DND-41 (cell line): ENCODE data around the gene TTC4.

Experiments used
- EZH2 ChIP-seq: IDR thresholded peaks from 3 replicates; pipeline ENCODE4 v1.6.1; 2012; ENCODE audit warnings: borderline replicate concordance, low read depth, mild to moderate bottlenecking, moderate library complexity, low read length, inconsistent platforms; ENCODE audit not compliant: severe bottlenecking
- TF ChIP-seq, protein P1 (sequence below): IDR thresholded peaks from 2 replicates; pipeline ENCODE4 v1.5.1; 2012; ENCODE audit warnings: borderline replicate concordance, low read length, moderate library complexity, mild to moderate bottlenecking; ENCODE audit not compliant: poor library complexity, severe bottlenecking; ENCODE audit errors: extremely low read depth

DNA sequence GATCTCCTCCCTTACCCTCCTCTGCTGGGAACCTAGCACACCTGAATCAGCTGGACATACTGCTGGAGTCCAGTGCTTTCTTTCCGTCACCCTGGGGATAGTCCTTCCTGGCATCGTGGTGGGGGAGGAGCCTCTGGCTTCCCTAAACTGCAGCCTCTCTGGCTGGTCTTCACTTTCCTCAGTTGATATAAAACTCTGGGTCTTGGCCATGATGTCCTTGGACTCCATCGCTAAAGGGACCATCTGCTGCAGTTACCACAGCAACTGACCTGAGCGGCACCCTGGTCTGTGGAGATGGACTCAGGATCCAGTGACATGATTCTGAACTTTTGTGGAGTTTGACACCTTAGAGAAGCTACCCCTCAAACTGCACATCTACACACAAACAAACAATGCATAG lies 25.9 kb downstream of the TTC4 start:
- TF ChIP-seq EZH2: no peak
- TF ChIP-seq, protein P1, sequence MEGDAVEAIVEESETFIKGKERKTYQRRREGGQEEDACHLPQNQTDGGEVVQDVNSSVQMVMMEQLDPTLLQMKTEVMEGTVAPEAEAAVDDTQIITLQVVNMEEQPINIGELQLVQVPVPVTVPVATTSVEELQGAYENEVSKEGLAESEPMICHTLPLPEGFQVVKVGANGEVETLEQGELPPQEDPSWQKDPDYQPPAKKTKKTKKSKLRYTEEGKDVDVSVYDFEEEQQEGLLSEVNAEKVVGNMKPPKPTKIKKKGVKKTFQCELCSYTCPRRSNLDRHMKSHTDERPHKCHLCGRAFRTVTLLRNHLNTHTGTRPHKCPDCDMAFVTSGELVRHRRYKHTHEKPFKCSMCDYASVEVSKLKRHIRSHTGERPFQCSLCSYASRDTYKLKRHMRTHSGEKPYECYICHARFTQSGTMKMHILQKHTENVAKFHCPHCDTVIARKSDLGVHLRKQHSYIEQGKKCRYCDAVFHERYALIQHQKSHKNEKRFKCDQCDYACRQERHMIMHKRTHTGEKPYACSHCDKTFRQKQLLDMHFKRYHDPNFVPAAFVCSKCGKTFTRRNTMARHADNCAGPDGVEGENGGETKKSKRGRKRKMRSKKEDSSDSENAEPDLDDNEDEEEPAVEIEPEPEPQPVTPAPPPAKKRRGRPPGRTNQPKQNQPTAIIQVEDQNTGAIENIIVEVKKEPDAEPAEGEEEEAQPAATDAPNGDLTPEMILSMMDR: no peak
